H9 (cell line): ENCODE results near the gene ODAD4. TPM values are rescaled to one million over a fixed set of nuclear protein-coding genes. Genes with fewer than 3 reads are reported as not detected.

ENCODE experiments used
- DNase-seq: peaks from one replicate; pipeline ENCODE4 v3.0.0-alpha.2; 2017
- H2AFZ ChIP-seq: one replicate; pipeline ENCODE4 v1.6.1; 2013; ENCODE audit warnings: mild to moderate bottlenecking, low read length, control low read depth, moderate library complexity
- H2AK5ac ChIP-seq: 2 replicates; pipeline ENCODE4 v1.6.1; 2013; ENCODE audit warnings: low read length, control low read depth, mixed read lengths; ENCODE audit not compliant: insufficient read length
- H2BK120ac ChIP-seq: one replicate; pipeline ENCODE4 v1.6.1; 2013; ENCODE audit warnings: low read depth, mild to moderate bottlenecking, low read length, control low read depth, inconsistent platforms; ENCODE audit not compliant: poor library complexity, severe bottlenecking
- H2BK12ac ChIP-seq: 2 replicates; pipeline ENCODE4 v1.6.1; 2013; ENCODE audit warnings: low read length, control low read depth, mixed read lengths, low read depth; ENCODE audit not compliant: insufficient read length
- H2BK15ac ChIP-seq: 2 replicates; pipeline ENCODE4 v1.6.1; 2013; ENCODE audit warnings: low read depth, low read length, control low read depth
- H2BK20ac ChIP-seq: one replicate; pipeline ENCODE4 v1.6.1; 2013; ENCODE audit warnings: low read depth, mild to moderate bottlenecking, low read length, control low read depth, inconsistent platforms; ENCODE audit not compliant: poor library complexity, severe bottlenecking
- H2BK5ac ChIP-seq: 2 replicates; pipeline ENCODE4 v1.6.1; 2013; ENCODE audit warnings: low read length, control low read depth, mixed read lengths; ENCODE audit not compliant: insufficient read length
- H3K14ac ChIP-seq: 2 replicates; pipeline ENCODE4 v1.6.1; 2013; ENCODE audit warnings: low read length, control low read depth; ENCODE audit not compliant: insufficient read depth
- H3K18ac ChIP-seq: 2 replicates; pipeline ENCODE4 v1.6.1; 2013; ENCODE audit warnings: low read depth, mild to moderate bottlenecking, mixed read lengths, low read length, control low read depth; ENCODE audit not compliant: insufficient read length
- H3K23ac ChIP-seq: 2 replicates; pipeline ENCODE4 v1.6.1; 2013; ENCODE audit warnings: low read length, control low read depth, mixed read lengths, low read depth; ENCODE audit not compliant: insufficient read length
- H3K23me2 ChIP-seq: 2 replicates; pipeline ENCODE4 v1.6.1; 2013; ENCODE audit warnings: low read depth, mild to moderate bottlenecking, mixed read lengths, low read length, control low read depth; ENCODE audit not compliant: insufficient read length, poor library complexity, severe bottlenecking
- H3K27ac ChIP-seq: 2 replicates; pipeline ENCODE4 v1.5.1; 2013; ENCODE audit warnings: low read length, control low read depth, mixed read lengths, low read depth; ENCODE audit not compliant: insufficient read length
- H3K27me3 ChIP-seq: 2 replicates; pipeline ENCODE4 v1.6.1; 2013; ENCODE audit warnings: low read length, control low read depth, inconsistent platforms; ENCODE audit not compliant: insufficient read depth
- H3K4ac ChIP-seq: 2 replicates; pipeline ENCODE4 v1.6.1; 2013; ENCODE audit warnings: low read depth, mild to moderate bottlenecking, control low read depth, inconsistent platforms, low read length, moderate library complexity
- H3K4me1 ChIP-seq: 2 replicates; pipeline ENCODE4 v1.6.1; 2013; ENCODE audit warnings: low read length, control low read depth, inconsistent platforms; ENCODE audit not compliant: insufficient read depth
- H3K4me2 ChIP-seq: 2 replicates; pipeline ENCODE4 v1.6.1; 2013; ENCODE audit warnings: low read length, control low read depth, mixed read lengths; ENCODE audit not compliant: insufficient read length, insufficient read depth
- H3K56ac ChIP-seq: 2 replicates; pipeline ENCODE4 v1.6.1; 2013; ENCODE audit warnings: low read depth, mild to moderate bottlenecking, mixed read lengths, low read length, control low read depth; ENCODE audit not compliant: insufficient read length
- H3K79me1 ChIP-seq: 2 replicates; pipeline ENCODE4 v1.6.1; 2013; ENCODE audit warnings: low read depth, mild to moderate bottlenecking, moderate library complexity, low read length, control low read depth, inconsistent platforms; ENCODE audit not compliant: insufficient read depth, poor library complexity, severe bottlenecking
- H3K79me2 ChIP-seq: 2 replicates; pipeline ENCODE4 v1.6.1; 2013; ENCODE audit warnings: low read length, control low read depth, inconsistent platforms; ENCODE audit not compliant: insufficient read depth
- H3K9ac ChIP-seq: 2 replicates; pipeline ENCODE4 v1.6.1; 2013; ENCODE audit warnings: low read length, control low read depth, mixed read lengths; ENCODE audit not compliant: insufficient read length; ENCODE audit errors: extremely low read depth
- H3K9me3 ChIP-seq: one replicate; pipeline ENCODE4 v1.6.1; 2013; ENCODE audit warnings: low read depth, low read length, inconsistent platforms; ENCODE audit not compliant: control insufficient read depth
- H3T11ph ChIP-seq: one replicate; pipeline ENCODE4 v1.6.1; 2013; ENCODE audit warnings: mild to moderate bottlenecking, low read length, control low read depth, inconsistent platforms
- H4K20me1 ChIP-seq: one replicate; pipeline ENCODE4 v1.6.1; 2013; ENCODE audit not compliant: control insufficient read depth, insufficient read length, insufficient read depth
- H4K5ac ChIP-seq: 2 replicates; pipeline ENCODE4 v1.6.1; 2013; ENCODE audit warnings: low read depth, mild to moderate bottlenecking, mixed read lengths, low read length, control low read depth; ENCODE audit not compliant: insufficient read length
- H4K8ac ChIP-seq: replicated peaks from 2 replicates; pipeline ENCODE4 v1.6.1; 2013; ENCODE audit warnings: low read length, control low read depth, mixed read lengths, low read depth; ENCODE audit not compliant: insufficient read length
- H4K91ac ChIP-seq: 2 replicates; pipeline ENCODE4 v1.6.1; 2013; ENCODE audit warnings: low read depth, mild to moderate bottlenecking, moderate library complexity, mixed read lengths, low read length, control low read depth; ENCODE audit not compliant: insufficient read length
- H3K27ac Mint-ChIP-seq, 3 experiments: 2 replicates in 2 of 3; 3 replicates in 1 of 3; pipeline ENCODE4 v1.8.0; 2020 to 2021; ENCODE audit warnings: mixed read lengths in 3 of 3, mild to moderate bottlenecking in 1 of 3, moderate library complexity in 1 of 3
- H3K27me3 Mint-ChIP-seq: 2 replicates; pipeline ENCODE4 v1.8.0; 2021; ENCODE audit warnings: low read depth, mild to moderate bottlenecking, moderate library complexity, mixed read lengths
- H3K36me3 Mint-ChIP-seq, 3 experiments: 2 replicates in 2 of 3; 3 replicates in 1 of 3; pipeline ENCODE4 v1.8.0; 2020 to 2021; ENCODE audit warnings: low read depth in 3 of 3, mixed read lengths in 3 of 3; ENCODE audit not compliant: insufficient read depth in 1 of 3
- H3K4me1 Mint-ChIP-seq, 2 experiments: 2 replicates each; pipeline ENCODE4 v1.8.0; 2020; ENCODE audit warnings: mixed read lengths in 2 of 2
- H3K4me3 Mint-ChIP-seq, 2 experiments: 2 replicates in 1 of 2; 3 replicates in 1 of 2; pipeline ENCODE4 v1.8.0; 2020 to 2021; ENCODE audit warnings: mild to moderate bottlenecking in 2 of 2, mixed read lengths in 2 of 2, moderate library complexity in 1 of 2
- H3K9me3 Mint-ChIP-seq, 2 experiments: 2 replicates in 1 of 2; 3 replicates in 1 of 2; pipeline ENCODE4 v1.8.0; 2020; ENCODE audit warnings: mild to moderate bottlenecking in 2 of 2, mixed read lengths in 2 of 2, moderate library complexity in 1 of 2
- WGBS: extraction: QIAGEN DNeasy Blood & Tissue Kit; methylation state at CpG from one replicate; pipeline ENCODE4 v1.1.7; 2013; ENCODE audit warnings: missing lambda C conversion rate, low lambda C conversion rate, mixed read lengths; ENCODE audit not compliant: insufficient read length; ENCODE audit errors: extremely low coverage; 5-methylcytosine and 5-hydroxymethylcytosine counted together
- total RNA-seq: library from RNA; stranded (reverse); gene quantifications from 2 replicates; pipeline ENCODE4 v1.2.1, GENCODE V29; 2021
- TF ChIP-seq, protein P1 (sequence below): fragments of 200-600 bp; sonication (generic); conservative IDR thresholded peaks from 3 replicates; pipeline ENCODE4 v1.8.0; 2021; ENCODE audit warnings: antibody characterized with exemption, mild to moderate bottlenecking

Gene ODAD4
- total RNA-seq, 1 experiment from 2014 or later, result 2.1 TPM

DNA sequence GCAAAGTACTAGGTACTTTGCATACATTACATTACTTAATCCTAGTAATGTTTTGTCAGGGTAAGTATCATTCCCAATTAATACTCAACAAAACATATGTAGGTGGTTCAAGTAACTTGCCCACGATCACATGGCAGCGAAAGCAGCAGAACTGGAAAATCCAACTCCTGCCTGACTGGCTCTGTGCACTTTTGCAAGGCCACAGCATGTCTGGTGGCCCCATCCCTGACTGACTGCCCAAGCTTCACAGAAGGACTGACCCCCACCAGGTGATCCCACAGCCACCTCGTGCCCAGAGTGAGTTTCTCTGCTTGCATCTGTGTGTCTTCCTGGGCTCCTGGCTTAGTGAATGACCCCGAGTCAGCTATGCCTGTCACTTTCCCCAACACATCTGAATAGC, 47.6 kb downstream of the ODAD4 start:
- no peak overlapping the region for H2BK15ac ChIP-seq
- H2AK5ac ChIP-seq, result no peak overlapping the region
- Mint-ChIP-seq H3K36me3 (peaks cover 49 to 92% (median 90%) of the 10 kb centered on the region in 3 experiments), H3K9me3 (no peaks in the 10 kb centered on the region), H3K4me3 (no peak overlapping the region), H3K4me1 (no peaks in the 10 kb centered on the region), H3K27me3 (no peaks in the 10 kb centered on the region), H3K27ac (peak overlapping the region in 1 of 3 experiments; percentile 55; a peak in 1 of 7 replicates)
- no peak overlapping the region for H2BK20ac ChIP-seq
- H3K79me1 ChIP-seq, result no peaks in the 10 kb centered on the region
- H4K8ac ChIP-seq, result no peak overlapping the region
- no peaks in the 10 kb centered on the region for H3K79me2 ChIP-seq
- H3K9me3 ChIP-seq, result no peaks in the 10 kb centered on the region
- H2AFZ ChIP-seq, result no peak overlapping the region
- no peak overlapping the region for H4K91ac ChIP-seq
- no peak overlapping the region for H3K56ac ChIP-seq
- WGBS, result no CpG with 5 or more reads among the region's 4 CpGs
- H3K4me2 ChIP-seq, result no peak overlapping the region
- no peak overlapping the region for H3K23ac ChIP-seq
- no peaks in the 10 kb centered on the region for H3K4me1 ChIP-seq
- no peak overlapping the region for H3T11ph ChIP-seq
- H2BK5ac ChIP-seq, result no peak overlapping the region
- DNase-seq, result no peak
- no peak overlapping the region for H2BK120ac ChIP-seq
- H4K20me1 ChIP-seq, result no peaks in the 10 kb centered on the region
- TF ChIP-seq, protein P1, sequence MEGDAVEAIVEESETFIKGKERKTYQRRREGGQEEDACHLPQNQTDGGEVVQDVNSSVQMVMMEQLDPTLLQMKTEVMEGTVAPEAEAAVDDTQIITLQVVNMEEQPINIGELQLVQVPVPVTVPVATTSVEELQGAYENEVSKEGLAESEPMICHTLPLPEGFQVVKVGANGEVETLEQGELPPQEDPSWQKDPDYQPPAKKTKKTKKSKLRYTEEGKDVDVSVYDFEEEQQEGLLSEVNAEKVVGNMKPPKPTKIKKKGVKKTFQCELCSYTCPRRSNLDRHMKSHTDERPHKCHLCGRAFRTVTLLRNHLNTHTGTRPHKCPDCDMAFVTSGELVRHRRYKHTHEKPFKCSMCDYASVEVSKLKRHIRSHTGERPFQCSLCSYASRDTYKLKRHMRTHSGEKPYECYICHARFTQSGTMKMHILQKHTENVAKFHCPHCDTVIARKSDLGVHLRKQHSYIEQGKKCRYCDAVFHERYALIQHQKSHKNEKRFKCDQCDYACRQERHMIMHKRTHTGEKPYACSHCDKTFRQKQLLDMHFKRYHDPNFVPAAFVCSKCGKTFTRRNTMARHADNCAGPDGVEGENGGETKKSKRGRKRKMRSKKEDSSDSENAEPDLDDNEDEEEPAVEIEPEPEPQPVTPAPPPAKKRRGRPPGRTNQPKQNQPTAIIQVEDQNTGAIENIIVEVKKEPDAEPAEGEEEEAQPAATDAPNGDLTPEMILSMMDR, result no peak
- no peak overlapping the region for H3K4ac ChIP-seq
- no peaks in the 10 kb centered on the region for H3K23me2 ChIP-seq
- no peak overlapping the region for H3K18ac ChIP-seq
- no peaks in the 10 kb centered on the region for H3K27me3 ChIP-seq
- H3K14ac ChIP-seq, result no peak overlapping the region
- no peak overlapping the region for H3K9ac ChIP-seq
- H2BK12ac ChIP-seq, result no peak overlapping the region
- H3K27ac ChIP-seq, result no peak overlapping the region
- no peak overlapping the region for H4K5ac ChIP-seq
